H9 (cell line): Measurements from ENCODE around the gene SLC47A1. TPM values are rescaled to one million over a fixed set of nuclear protein-coding genes. Genes with fewer than 3 reads are reported as not detected.

Source experiments
- DNase-seq: peaks from one replicate; pipeline ENCODE4 v3.0.0-alpha.2; 2017
- H2AFZ ChIP-seq: one replicate; pipeline ENCODE4 v1.6.1; 2013; ENCODE audit warnings: mild to moderate bottlenecking, low read length, control low read depth, moderate library complexity
- H2AK5ac ChIP-seq: 2 replicates; pipeline ENCODE4 v1.6.1; 2013; ENCODE audit warnings: low read length, control low read depth, mixed read lengths; ENCODE audit not compliant: insufficient read length
- H2BK120ac ChIP-seq: one replicate; pipeline ENCODE4 v1.6.1; 2013; ENCODE audit warnings: low read depth, mild to moderate bottlenecking, low read length, control low read depth, inconsistent platforms; ENCODE audit not compliant: poor library complexity, severe bottlenecking
- H2BK12ac ChIP-seq: 2 replicates; pipeline ENCODE4 v1.6.1; 2013; ENCODE audit warnings: low read length, control low read depth, mixed read lengths, low read depth; ENCODE audit not compliant: insufficient read length
- H2BK15ac ChIP-seq: 2 replicates; pipeline ENCODE4 v1.6.1; 2013; ENCODE audit warnings: low read depth, low read length, control low read depth
- H2BK20ac ChIP-seq: one replicate; pipeline ENCODE4 v1.6.1; 2013; ENCODE audit warnings: low read depth, mild to moderate bottlenecking, low read length, control low read depth, inconsistent platforms; ENCODE audit not compliant: poor library complexity, severe bottlenecking
- H2BK5ac ChIP-seq: 2 replicates; pipeline ENCODE4 v1.6.1; 2013; ENCODE audit warnings: low read length, control low read depth, mixed read lengths; ENCODE audit not compliant: insufficient read length
- H3K14ac ChIP-seq: 2 replicates; pipeline ENCODE4 v1.6.1; 2013; ENCODE audit warnings: low read length, control low read depth; ENCODE audit not compliant: insufficient read depth
- H3K18ac ChIP-seq: 2 replicates; pipeline ENCODE4 v1.6.1; 2013; ENCODE audit warnings: low read depth, mild to moderate bottlenecking, mixed read lengths, low read length, control low read depth; ENCODE audit not compliant: insufficient read length
- H3K23ac ChIP-seq: 2 replicates; pipeline ENCODE4 v1.6.1; 2013; ENCODE audit warnings: low read length, control low read depth, mixed read lengths, low read depth; ENCODE audit not compliant: insufficient read length
- H3K23me2 ChIP-seq: 2 replicates; pipeline ENCODE4 v1.6.1; 2013; ENCODE audit warnings: low read depth, mild to moderate bottlenecking, mixed read lengths, low read length, control low read depth; ENCODE audit not compliant: insufficient read length, poor library complexity, severe bottlenecking
- H3K27ac ChIP-seq: 2 replicates; pipeline ENCODE4 v1.5.1; 2013; ENCODE audit warnings: low read length, control low read depth, mixed read lengths, low read depth; ENCODE audit not compliant: insufficient read length
- H3K27me3 ChIP-seq: 2 replicates; pipeline ENCODE4 v1.6.1; 2013; ENCODE audit warnings: low read length, control low read depth, inconsistent platforms; ENCODE audit not compliant: insufficient read depth
- H3K4ac ChIP-seq: 2 replicates; pipeline ENCODE4 v1.6.1; 2013; ENCODE audit warnings: low read depth, mild to moderate bottlenecking, control low read depth, inconsistent platforms, low read length, moderate library complexity
- H3K4me1 ChIP-seq: 2 replicates; pipeline ENCODE4 v1.6.1; 2013; ENCODE audit warnings: low read length, control low read depth, inconsistent platforms; ENCODE audit not compliant: insufficient read depth
- H3K4me2 ChIP-seq: 2 replicates; pipeline ENCODE4 v1.6.1; 2013; ENCODE audit warnings: low read length, control low read depth, mixed read lengths; ENCODE audit not compliant: insufficient read length, insufficient read depth
- H3K56ac ChIP-seq: 2 replicates; pipeline ENCODE4 v1.6.1; 2013; ENCODE audit warnings: low read depth, mild to moderate bottlenecking, mixed read lengths, low read length, control low read depth; ENCODE audit not compliant: insufficient read length
- H3K79me1 ChIP-seq: 2 replicates; pipeline ENCODE4 v1.6.1; 2013; ENCODE audit warnings: low read depth, mild to moderate bottlenecking, moderate library complexity, low read length, control low read depth, inconsistent platforms; ENCODE audit not compliant: insufficient read depth, poor library complexity, severe bottlenecking
- H3K79me2 ChIP-seq: 2 replicates; pipeline ENCODE4 v1.6.1; 2013; ENCODE audit warnings: low read length, control low read depth, inconsistent platforms; ENCODE audit not compliant: insufficient read depth
- H3K9ac ChIP-seq: 2 replicates; pipeline ENCODE4 v1.6.1; 2013; ENCODE audit warnings: low read length, control low read depth, mixed read lengths; ENCODE audit not compliant: insufficient read length; ENCODE audit errors: extremely low read depth
- H3K9me3 ChIP-seq: one replicate; pipeline ENCODE4 v1.6.1; 2013; ENCODE audit warnings: low read depth, low read length, inconsistent platforms; ENCODE audit not compliant: control insufficient read depth
- H3T11ph ChIP-seq: one replicate; pipeline ENCODE4 v1.6.1; 2013; ENCODE audit warnings: mild to moderate bottlenecking, low read length, control low read depth, inconsistent platforms
- H4K20me1 ChIP-seq: one replicate; pipeline ENCODE4 v1.6.1; 2013; ENCODE audit not compliant: control insufficient read depth, insufficient read length, insufficient read depth
- H4K5ac ChIP-seq: 2 replicates; pipeline ENCODE4 v1.6.1; 2013; ENCODE audit warnings: low read depth, mild to moderate bottlenecking, mixed read lengths, low read length, control low read depth; ENCODE audit not compliant: insufficient read length
- H4K8ac ChIP-seq: replicated peaks from 2 replicates; pipeline ENCODE4 v1.6.1; 2013; ENCODE audit warnings: low read length, control low read depth, mixed read lengths, low read depth; ENCODE audit not compliant: insufficient read length
- H4K91ac ChIP-seq: 2 replicates; pipeline ENCODE4 v1.6.1; 2013; ENCODE audit warnings: low read depth, mild to moderate bottlenecking, moderate library complexity, mixed read lengths, low read length, control low read depth; ENCODE audit not compliant: insufficient read length
- H3K27ac Mint-ChIP-seq, 3 experiments: 2 replicates in 2 of 3; 3 replicates in 1 of 3; pipeline ENCODE4 v1.8.0; 2020 to 2021; ENCODE audit warnings: mixed read lengths in 3 of 3, mild to moderate bottlenecking in 1 of 3, moderate library complexity in 1 of 3
- H3K27me3 Mint-ChIP-seq: 2 replicates; pipeline ENCODE4 v1.8.0; 2021; ENCODE audit warnings: low read depth, mild to moderate bottlenecking, moderate library complexity, mixed read lengths
- H3K36me3 Mint-ChIP-seq, 3 experiments: 2 replicates in 2 of 3; 3 replicates in 1 of 3; pipeline ENCODE4 v1.8.0; 2020 to 2021; ENCODE audit warnings: low read depth in 3 of 3, mixed read lengths in 3 of 3; ENCODE audit not compliant: insufficient read depth in 1 of 3
- H3K4me1 Mint-ChIP-seq, 2 experiments: 2 replicates each; pipeline ENCODE4 v1.8.0; 2020; ENCODE audit warnings: mixed read lengths in 2 of 2
- H3K4me3 Mint-ChIP-seq, 2 experiments: 2 replicates in 1 of 2; 3 replicates in 1 of 2; pipeline ENCODE4 v1.8.0; 2020 to 2021; ENCODE audit warnings: mild to moderate bottlenecking in 2 of 2, mixed read lengths in 2 of 2, moderate library complexity in 1 of 2
- H3K9me3 Mint-ChIP-seq, 2 experiments: 2 replicates in 1 of 2; 3 replicates in 1 of 2; pipeline ENCODE4 v1.8.0; 2020; ENCODE audit warnings: mild to moderate bottlenecking in 2 of 2, mixed read lengths in 2 of 2, moderate library complexity in 1 of 2
- WGBS: extraction: QIAGEN DNeasy Blood & Tissue Kit; methylation state at CpG from one replicate; pipeline ENCODE4 v1.1.7; 2013; ENCODE audit warnings: missing lambda C conversion rate, low lambda C conversion rate, mixed read lengths; ENCODE audit not compliant: insufficient read length; ENCODE audit errors: extremely low coverage; 5-methylcytosine and 5-hydroxymethylcytosine counted together
- total RNA-seq: library from RNA; stranded (reverse); gene quantifications from 2 replicates; pipeline ENCODE4 v1.2.1, GENCODE V29; 2021
- TF ChIP-seq, protein P1 (sequence below): fragments of 200-600 bp; sonication (generic); conservative IDR thresholded peaks from 3 replicates; pipeline ENCODE4 v1.8.0; 2021; ENCODE audit warnings: antibody characterized with exemption, mild to moderate bottlenecking

The SLC47A1 gene
- total RNA-seq, 1 experiment from 2014 or later = 4.0 TPM

DNA sequence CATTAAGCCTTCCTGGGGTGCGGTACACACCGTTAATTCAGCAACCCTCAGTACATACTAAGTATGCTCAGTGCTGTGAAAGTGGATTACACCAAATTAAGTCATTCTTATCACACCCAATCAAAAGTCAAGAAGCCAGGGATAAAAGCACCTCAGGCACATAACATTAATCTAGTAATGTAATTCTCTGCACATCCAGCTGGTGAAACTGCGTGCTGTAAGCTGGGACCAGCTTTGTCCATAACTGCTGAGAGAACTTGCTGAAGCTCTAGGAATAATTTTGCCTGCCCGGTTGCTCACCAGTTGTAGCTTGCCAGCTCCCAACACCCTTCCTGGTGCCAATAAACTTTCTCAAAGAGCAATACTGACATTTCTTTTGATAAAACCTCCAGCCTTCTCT is 44.9 kb downstream of the SLC47A1 start:
- Histone ChIP-seq H3K79me2 (no peaks in the 10 kb centered on the region), H3K4ac (no peak overlapping the region), H3K14ac (no peak overlapping the region), H2AFZ (no peak overlapping the region), H3K27ac (no peak overlapping the region), H3K4me2 (no peak overlapping the region), H4K20me1 (no peaks in the 10 kb centered on the region), H3K79me1 (no peaks in the 10 kb centered on the region), H3K23ac (no peak overlapping the region), H2BK15ac (no peak overlapping the region), H4K91ac (no peak overlapping the region), H2BK12ac (no peak overlapping the region), H3K27me3 (no peaks in the 10 kb centered on the region), H3K9ac (no peak overlapping the region), H4K8ac (no peak overlapping the region), H4K5ac (no peak overlapping the region), H3T11ph (no peak overlapping the region), H3K9me3 (no peaks in the 10 kb centered on the region), H3K18ac (no peak overlapping the region), H3K4me1 (no peaks in the 10 kb centered on the region), H2BK20ac (no peak overlapping the region), H2AK5ac (no peak overlapping the region), H2BK5ac (no peak overlapping the region), H3K56ac (no peak overlapping the region), H2BK120ac (no peak overlapping the region), H3K23me2 (peaks cover 4% of the 10 kb centered on the region)
- H3K27ac Mint-ChIP-seq = no peak overlapping the region
- 0 out of 5 replicates have a peak, but pooled peaks cover 0 to 2% of the 10 kb centered on the region in 2 experiments for H3K9me3 Mint-ChIP-seq
- no peaks in the 10 kb centered on the region for H3K36me3 Mint-ChIP-seq
- WGBS = no CpG with 5 or more reads among the region's 4 CpGs
- peaks cover 16 to 24% of the 10 kb centered on the region in 2 experiments for H3K4me1 Mint-ChIP-seq
- peaks cover 18% of the 10 kb centered on the region for H3K27me3 Mint-ChIP-seq
- H3K4me3 Mint-ChIP-seq = no peak overlapping the region
- TF ChIP-seq, protein P1, sequence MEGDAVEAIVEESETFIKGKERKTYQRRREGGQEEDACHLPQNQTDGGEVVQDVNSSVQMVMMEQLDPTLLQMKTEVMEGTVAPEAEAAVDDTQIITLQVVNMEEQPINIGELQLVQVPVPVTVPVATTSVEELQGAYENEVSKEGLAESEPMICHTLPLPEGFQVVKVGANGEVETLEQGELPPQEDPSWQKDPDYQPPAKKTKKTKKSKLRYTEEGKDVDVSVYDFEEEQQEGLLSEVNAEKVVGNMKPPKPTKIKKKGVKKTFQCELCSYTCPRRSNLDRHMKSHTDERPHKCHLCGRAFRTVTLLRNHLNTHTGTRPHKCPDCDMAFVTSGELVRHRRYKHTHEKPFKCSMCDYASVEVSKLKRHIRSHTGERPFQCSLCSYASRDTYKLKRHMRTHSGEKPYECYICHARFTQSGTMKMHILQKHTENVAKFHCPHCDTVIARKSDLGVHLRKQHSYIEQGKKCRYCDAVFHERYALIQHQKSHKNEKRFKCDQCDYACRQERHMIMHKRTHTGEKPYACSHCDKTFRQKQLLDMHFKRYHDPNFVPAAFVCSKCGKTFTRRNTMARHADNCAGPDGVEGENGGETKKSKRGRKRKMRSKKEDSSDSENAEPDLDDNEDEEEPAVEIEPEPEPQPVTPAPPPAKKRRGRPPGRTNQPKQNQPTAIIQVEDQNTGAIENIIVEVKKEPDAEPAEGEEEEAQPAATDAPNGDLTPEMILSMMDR = no peak
- DNase-seq = no peak
